ENCODE measurements around the gene C17orf58. TPM values are rescaled to one million over a fixed set of nuclear protein-coding genes. Genes with fewer than 3 reads are reported as not detected.

C17orf58 gene
- total RNA-seq, 1 experiment from 2014 or later = 12.5 TPM

DNA sequence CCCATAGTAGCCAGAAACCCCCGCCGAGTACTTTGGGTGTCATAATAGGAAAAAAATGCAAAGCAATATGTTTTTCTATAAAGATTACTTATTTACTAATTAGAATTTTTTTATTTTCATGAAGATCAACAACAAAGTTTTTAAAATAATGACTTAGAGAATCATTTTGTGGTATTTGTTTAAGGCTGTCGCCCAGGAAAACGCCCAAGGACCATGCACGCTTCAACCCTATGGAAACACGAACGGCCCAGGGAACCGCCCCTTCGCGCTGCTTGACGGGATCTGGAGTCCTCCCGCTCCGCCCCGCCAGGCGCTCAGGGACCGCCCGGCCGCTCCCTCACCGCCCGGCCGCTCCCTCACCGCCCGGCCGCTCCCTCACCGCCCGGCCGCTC is 38.9 kb upstream of the C17orf58 start:
- Histone ChIP-seq H3K27me3 (replicated peaks; ENCODE audit: insufficient read depth, low read depth, low read length, poor library complexity) (no peaks in the 10 kb centered on the region), H3K36me3 (ENCODE audit: insufficient read depth, low read length, poor library complexity, severe bottlenecking) (peaks cover 35% of the 10 kb centered on the region), H3K27ac (ENCODE audit: low read depth, low read length, poor library complexity, severe bottlenecking) (no peak overlapping the region), H3K4me1 (ENCODE audit: insufficient read depth, low read length, poor library complexity, severe bottlenecking) (peaks cover 26% of the 10 kb centered on the region), H3K4me3 (ENCODE audit: low read depth, low read length, poor library complexity, severe bottlenecking) (peak overlapping the region; percentile 95), H3K9me3 (ENCODE audit: low read depth, low read length, poor library complexity, severe bottlenecking) (no peaks in the 10 kb centered on the region)
- CTCF ChIA-PET = no interaction called here
- TF ChIP-seq, protein P1, sequence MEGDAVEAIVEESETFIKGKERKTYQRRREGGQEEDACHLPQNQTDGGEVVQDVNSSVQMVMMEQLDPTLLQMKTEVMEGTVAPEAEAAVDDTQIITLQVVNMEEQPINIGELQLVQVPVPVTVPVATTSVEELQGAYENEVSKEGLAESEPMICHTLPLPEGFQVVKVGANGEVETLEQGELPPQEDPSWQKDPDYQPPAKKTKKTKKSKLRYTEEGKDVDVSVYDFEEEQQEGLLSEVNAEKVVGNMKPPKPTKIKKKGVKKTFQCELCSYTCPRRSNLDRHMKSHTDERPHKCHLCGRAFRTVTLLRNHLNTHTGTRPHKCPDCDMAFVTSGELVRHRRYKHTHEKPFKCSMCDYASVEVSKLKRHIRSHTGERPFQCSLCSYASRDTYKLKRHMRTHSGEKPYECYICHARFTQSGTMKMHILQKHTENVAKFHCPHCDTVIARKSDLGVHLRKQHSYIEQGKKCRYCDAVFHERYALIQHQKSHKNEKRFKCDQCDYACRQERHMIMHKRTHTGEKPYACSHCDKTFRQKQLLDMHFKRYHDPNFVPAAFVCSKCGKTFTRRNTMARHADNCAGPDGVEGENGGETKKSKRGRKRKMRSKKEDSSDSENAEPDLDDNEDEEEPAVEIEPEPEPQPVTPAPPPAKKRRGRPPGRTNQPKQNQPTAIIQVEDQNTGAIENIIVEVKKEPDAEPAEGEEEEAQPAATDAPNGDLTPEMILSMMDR (conservative IDR thresholded peaks at IDR 0.05; ENCODE audit: low read depth, low read length) = no peak
- no peak for TF ChIP-seq EZH2 (IDR thresholded peaks at IDR 0.05; ENCODE audit: borderline replicate concordance, low read depth, low read length, poor library complexity, severe bottlenecking)
- intact Hi-C loops (cut with micrococcal nuclease; ENCODE audit: unreplicated experiment) = loop anchor here (1.0 kb wide), 1 partner anchor 15 kb away; no protein-coding TSS in a partner anchor
- DNase-seq (ENCODE audit: low spot score) = peak; percentile 98
- no TSS peak for BruUV-seq (replicated peaks)
- POLR2A ChIA-PET (ENCODE audit: low non-redundant PET) = interaction anchor here (0.6 to 0.9 kb wide), 4 partner anchors 13 to 149 kb away, joined by 3 to 9 read pairs (median 4); no protein-coding TSS in a partner anchor

DNA sequence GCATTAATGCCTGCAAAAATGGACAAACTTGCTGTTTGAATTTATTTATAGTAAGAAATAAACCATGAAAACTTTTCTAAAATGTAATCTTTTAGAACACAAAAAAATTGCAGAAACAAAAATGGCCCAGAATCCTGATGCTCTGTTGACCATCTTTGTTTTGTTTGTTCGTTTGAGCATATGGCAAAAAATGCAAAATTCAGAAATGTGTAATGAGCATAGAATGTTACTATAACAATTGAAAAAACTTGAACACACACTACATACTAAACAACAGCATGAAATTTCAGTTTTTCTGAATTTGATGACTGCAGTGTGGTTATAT is 38.1 kb upstream of the C17orf58 start:
- no peak for DNase-seq (ENCODE audit: low spot score)
- Histone ChIP-seq H3K4me1 (ENCODE audit: insufficient read depth, low read length, poor library complexity, severe bottlenecking) (peaks cover 26% of the 10 kb centered on the region), H3K9me3 (ENCODE audit: low read depth, low read length, poor library complexity, severe bottlenecking) (no peaks in the 10 kb centered on the region), H3K27me3 (replicated peaks; ENCODE audit: insufficient read depth, low read depth, low read length, poor library complexity) (no peaks in the 10 kb centered on the region), H3K27ac (ENCODE audit: low read depth, low read length, poor library complexity, severe bottlenecking) (no peak overlapping the region), H3K36me3 (ENCODE audit: insufficient read depth, low read length, poor library complexity, severe bottlenecking) (peaks cover 30% of the 10 kb centered on the region), H3K4me3 (ENCODE audit: low read depth, low read length, poor library complexity, severe bottlenecking) (no peak overlapping the region)
- intact Hi-C loops (cut with micrococcal nuclease; ENCODE audit: unreplicated experiment) = no loop called here
- ChIA-PET CTCF (no interaction called here), POLR2A (ENCODE audit: low non-redundant PET) (no interaction called here)
- no peak for TF ChIP-seq EZH2 (IDR thresholded peaks at IDR 0.05; ENCODE audit: borderline replicate concordance, low read depth, low read length, poor library complexity, severe bottlenecking)
- TF ChIP-seq, protein P1 (conservative IDR thresholded peaks at IDR 0.05; ENCODE audit: low read depth, low read length) = no peak
- no TSS peak for BruUV-seq (replicated peaks)

DNA sequence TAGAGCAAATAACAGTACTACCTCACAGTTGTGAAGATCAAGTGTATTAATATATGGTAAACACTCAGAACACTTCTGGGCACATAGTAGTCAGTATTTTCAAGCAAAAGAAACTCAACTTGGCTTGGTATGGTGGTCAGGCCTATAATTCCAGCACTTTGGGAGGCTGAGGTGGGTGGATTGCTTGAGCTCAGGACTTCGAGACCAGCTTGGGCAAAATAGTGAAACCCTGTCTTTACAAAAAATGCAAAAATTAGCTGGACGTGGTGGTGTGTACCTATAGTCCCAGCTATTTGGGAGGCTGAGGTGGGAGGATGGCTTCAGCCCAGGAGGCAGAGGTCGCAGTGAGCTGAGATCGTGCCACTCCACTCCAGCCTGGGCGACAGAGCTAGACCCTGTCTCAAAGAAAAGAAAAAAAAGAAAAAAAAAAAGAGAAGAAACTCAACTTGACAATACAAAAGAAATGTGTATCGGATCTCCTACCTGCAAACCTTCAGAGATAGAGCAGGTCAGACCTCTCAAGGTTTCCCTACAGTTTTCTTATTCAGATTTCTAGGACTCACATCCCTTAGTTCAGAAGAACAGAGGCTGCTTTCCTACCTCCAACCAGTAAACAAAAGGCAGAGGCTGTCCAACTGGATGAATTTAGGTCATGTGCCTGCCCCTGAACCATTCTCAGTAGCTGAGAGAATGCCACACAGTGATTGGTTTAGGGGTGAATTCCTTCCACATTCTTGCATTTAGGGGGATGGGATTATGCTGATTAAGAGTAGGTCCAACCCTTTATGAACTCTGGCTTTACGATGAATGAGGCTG is 37.6 kb upstream of the C17orf58 start:
- intact Hi-C loops (cut with micrococcal nuclease; ENCODE audit: unreplicated experiment) = no loop called here
- Histone ChIP-seq H3K27ac (ENCODE audit: low read depth, low read length, poor library complexity, severe bottlenecking) (no peak overlapping the region), H3K4me3 (ENCODE audit: low read depth, low read length, poor library complexity, severe bottlenecking) (no peak overlapping the region)

More for the DNA sequence above, 37.6 kb upstream of the C17orf58 start:
- Histone ChIP-seq H3K9me3 (ENCODE audit: low read depth, low read length, poor library complexity, severe bottlenecking) (no peaks in the 10 kb centered on the region), H3K36me3 (ENCODE audit: insufficient read depth, low read length, poor library complexity, severe bottlenecking) (peaks cover 24% of the 10 kb centered on the region), H3K27me3 (replicated peaks; ENCODE audit: insufficient read depth, low read depth, low read length, poor library complexity) (no peaks in the 10 kb centered on the region), H3K4me1 (ENCODE audit: insufficient read depth, low read length, poor library complexity, severe bottlenecking) (peaks cover 25% of the 10 kb centered on the region)
- ChIA-PET POLR2A (ENCODE audit: low non-redundant PET) (no interaction called here), CTCF (no interaction called here)
- no peak for TF ChIP-seq EZH2 (IDR thresholded peaks at IDR 0.05; ENCODE audit: borderline replicate concordance, low read depth, low read length, poor library complexity, severe bottlenecking)
- TF ChIP-seq, protein P1 (conservative IDR thresholded peaks at IDR 0.05; ENCODE audit: low read depth, low read length) = no peak
- BruUV-seq (replicated peaks) = no TSS peak
- DNase-seq (ENCODE audit: low spot score) = peak; percentile 58
